Sigmoid colon (tissue), 4 donors: ENCODE measurements around the gene PHC2.
A peak's percentile ranks its signal among the peaks of the same experiment; 100 is the strongest.

Experiments used
- CTCF ChIP-seq, 4 experiments: fragments of 450-650 bp in 3 of 4; fragments of 200-600 bp in 1 of 4; IDR thresholded peaks; one replicate each; pipeline ENCODE4 v1.5.1; 2016 to 2019; ENCODE audit warnings: antibody characterized with exemption in 4 of 4, mild to moderate bottlenecking in 3 of 4, moderate library complexity in 2 of 4
- POLR2AphosphoS5 ChIP-seq, 4 donors: sonication (generic); formaldehyde crosslinking; IDR thresholded peaks; one replicate each; pipeline ENCODE4 v1.6.1; 2017; ENCODE audit warnings: antibody characterized with exemption in 4 of 4

DNA sequence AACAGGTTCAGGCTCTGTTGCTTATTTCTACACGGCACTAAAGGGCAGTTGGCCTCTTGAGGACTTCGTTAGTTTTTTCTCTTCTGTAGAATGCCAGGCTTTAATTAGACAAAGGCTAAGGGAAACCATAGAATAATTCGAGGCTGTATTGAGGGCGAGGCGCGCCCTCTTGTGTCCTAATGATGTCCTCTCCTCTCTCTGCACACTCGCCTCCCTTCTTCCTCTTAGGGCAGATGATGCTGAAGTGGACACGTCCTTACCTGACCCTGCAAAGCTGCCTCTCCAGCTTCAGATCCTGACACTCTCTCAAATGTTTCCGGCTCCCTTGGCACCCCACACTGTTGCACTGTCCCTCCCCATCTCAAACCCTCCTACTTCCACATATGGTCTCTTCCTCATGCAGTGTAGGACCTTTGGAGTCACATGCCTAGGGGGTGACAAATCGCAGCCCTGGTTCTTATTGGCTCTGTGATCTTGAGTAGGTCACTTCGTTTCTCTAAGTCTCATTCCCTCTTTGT, 39.7 kb upstream of the PHC2 start:
- TF ChIP-seq POLR2AphosphoS5 (IDR thresholded peaks at IDR 0.05) (peak in 2 of 4 donors; percentile 40 to 41), CTCF (IDR thresholded peaks at IDR 0.05) (peak; percentile 75 to 84 (median 84))
